Measurements from ENCODE around the gene NTSR1. TPM values are rescaled to one million over a fixed set of nuclear protein-coding genes. Genes with fewer than 3 reads are reported as not detected.

Gene NTSR1
- total and polyA plus RNA-seq, 11 donors = 0.01 to 0.32 (median 0.07) TPM; not detected in 7

DNA sequence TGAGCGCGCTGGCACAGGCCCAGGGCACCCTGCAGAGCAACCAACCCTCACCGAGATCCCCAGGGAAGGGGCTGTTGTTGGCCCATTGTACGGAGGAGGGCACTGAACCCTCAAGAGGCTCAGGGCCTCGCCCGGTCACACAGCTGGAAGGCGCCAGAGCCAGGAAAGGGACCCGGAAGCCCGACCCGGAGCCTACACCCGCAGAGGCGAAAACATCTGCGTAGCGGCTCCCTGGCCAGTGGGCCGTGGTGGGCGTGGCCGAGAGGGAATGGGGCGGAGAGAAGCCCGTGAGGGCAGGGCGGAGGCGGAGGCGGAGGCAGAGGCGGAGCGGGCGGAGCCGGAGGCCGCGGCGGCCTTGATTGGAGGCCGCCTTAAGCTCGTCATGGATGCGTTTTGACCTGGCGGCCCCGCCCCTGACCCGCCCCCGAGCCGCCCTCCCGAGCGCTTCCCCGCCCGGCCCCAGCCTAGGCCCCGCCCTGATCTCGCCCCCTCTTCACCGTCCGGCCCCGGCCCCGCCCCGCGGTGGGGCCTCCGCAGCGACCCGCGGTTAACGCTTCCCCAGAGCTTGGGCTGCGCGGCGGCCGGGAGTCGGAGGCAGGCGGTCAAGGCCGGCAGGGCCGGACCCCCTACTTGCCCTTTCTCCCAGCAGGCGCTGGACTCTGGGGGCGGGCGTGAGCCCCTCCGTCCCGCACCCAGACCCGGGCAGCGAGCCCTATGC lies 85.5 kb downstream of the NTSR1 start:
- intact Hi-C loops (cut with DNase I) = loop anchor here in 9 of 10 donors (5.0 to 10.0 kb wide), 9 partner anchors 127 to 492 kb away; partner anchors contain the start of genes ADRM1 (in 2 of the 9) and CABLES2 (in 2 of the 9)
- DNase-seq = peak; percentile 96 to 100 (median 97)
- Histone ChIP-seq H3K9me3 (no peaks in the 10 kb centered on the region), H3K27ac (peak overlapping the region; percentile 14 to 96 (median 92)), H3K4me3 (peak overlapping the region; percentile 31 to 97 (median 78)), H3K4me1 (peaks cover 4 to 50% (median 23%) of the 10 kb centered on the region in 12 donors), H3K36me3 (peaks cover 0 to 18% (median 13%) of the 10 kb centered on the region in 9 donors), H3K27me3 (no peaks in the 10 kb centered on the region)
- 1 to 2% (median 1%) methylated on average over 24 to 69 of the region's 69 CpGs for WGBS, 4 donors
- TF ChIP-seq, protein P1, sequence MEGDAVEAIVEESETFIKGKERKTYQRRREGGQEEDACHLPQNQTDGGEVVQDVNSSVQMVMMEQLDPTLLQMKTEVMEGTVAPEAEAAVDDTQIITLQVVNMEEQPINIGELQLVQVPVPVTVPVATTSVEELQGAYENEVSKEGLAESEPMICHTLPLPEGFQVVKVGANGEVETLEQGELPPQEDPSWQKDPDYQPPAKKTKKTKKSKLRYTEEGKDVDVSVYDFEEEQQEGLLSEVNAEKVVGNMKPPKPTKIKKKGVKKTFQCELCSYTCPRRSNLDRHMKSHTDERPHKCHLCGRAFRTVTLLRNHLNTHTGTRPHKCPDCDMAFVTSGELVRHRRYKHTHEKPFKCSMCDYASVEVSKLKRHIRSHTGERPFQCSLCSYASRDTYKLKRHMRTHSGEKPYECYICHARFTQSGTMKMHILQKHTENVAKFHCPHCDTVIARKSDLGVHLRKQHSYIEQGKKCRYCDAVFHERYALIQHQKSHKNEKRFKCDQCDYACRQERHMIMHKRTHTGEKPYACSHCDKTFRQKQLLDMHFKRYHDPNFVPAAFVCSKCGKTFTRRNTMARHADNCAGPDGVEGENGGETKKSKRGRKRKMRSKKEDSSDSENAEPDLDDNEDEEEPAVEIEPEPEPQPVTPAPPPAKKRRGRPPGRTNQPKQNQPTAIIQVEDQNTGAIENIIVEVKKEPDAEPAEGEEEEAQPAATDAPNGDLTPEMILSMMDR (IDR thresholded peaks at IDR 0.05) = no peak
- peak; percentile 71 to 93 for TF ChIP-seq POLR2A (IDR thresholded peaks at IDR 0.05)
- ATAC-seq = peak; percentile 89 to 94 (median 92)

DNA sequence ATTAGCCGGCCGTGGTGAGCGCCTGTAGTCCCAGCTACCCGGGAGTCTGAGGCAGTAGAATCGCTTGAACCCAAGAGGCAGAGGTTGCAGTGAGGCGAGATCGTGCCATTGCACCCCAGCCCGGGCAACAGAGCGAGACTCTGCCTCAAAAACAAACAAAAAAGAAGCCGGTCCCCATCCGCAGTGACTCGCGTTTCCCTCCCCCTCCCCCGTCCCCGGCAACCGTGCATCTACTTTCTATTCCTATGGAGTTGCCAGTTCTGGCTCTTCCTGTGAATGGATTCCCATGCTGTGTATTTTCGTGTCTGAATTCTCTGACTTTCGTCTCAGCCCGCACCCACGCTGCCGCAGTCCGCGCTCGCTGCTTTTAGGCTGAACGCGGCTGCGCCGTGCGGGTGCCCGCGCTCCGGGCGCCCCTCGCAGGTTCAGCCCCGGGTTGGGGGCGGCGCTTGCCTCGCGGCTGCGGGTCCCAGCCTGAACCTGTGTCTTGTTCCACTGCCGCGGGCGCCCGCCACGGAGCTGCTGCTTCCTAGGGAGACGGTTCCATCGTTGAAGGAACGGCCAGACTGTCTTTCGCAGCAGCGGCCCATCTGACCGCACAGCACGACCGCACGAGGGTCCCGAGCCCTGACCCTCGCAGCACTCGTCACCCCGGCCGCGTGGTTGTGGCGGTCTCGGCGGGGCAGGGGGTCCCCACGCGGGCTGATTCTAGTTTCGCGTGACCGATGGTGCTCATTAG lies 86.6 kb downstream of the NTSR1 start:
- H3K27me3 ChIP-seq = no peaks in the 10 kb centered on the region
- H3K4me1 ChIP-seq = peaks cover 4 to 50% (median 23%) of the 10 kb centered on the region in 12 donors
- WGBS, 4 donors = 0 to 1% (median 1%) methylated on average over 31 to 68 of the region's 68 CpGs
- H3K9me3 ChIP-seq = no peaks in the 10 kb centered on the region
- DNase-seq (peak in 4 of 5 donors; percentile 46 to 82 (median 60)), ATAC-seq (peak in 1 of 4 donors; percentile 5)
- intact Hi-C loops (cut with DNase I) = loop anchor here in 3 of 10 donors (10.0 kb wide), 3 partner anchors 290 to 490 kb away; partner anchors contain the start of genes ADRM1 (in 1 of the 3) and CABLES2 (in 1 of the 3)
- H3K36me3 ChIP-seq = peaks cover 0 to 26% (median 23%) of the 10 kb centered on the region in 9 donors
- peak overlapping the region; percentile 31 to 97 (median 78) for H3K4me3 ChIP-seq
- TF ChIP-seq, protein P1 (IDR thresholded peaks at IDR 0.05) = no peak
- no peak for TF ChIP-seq POLR2A (IDR thresholded peaks at IDR 0.05)
- H3K27ac ChIP-seq = peak overlapping the region in 11 of 12 donors; percentile 75 to 96 (median 93)

DNA sequence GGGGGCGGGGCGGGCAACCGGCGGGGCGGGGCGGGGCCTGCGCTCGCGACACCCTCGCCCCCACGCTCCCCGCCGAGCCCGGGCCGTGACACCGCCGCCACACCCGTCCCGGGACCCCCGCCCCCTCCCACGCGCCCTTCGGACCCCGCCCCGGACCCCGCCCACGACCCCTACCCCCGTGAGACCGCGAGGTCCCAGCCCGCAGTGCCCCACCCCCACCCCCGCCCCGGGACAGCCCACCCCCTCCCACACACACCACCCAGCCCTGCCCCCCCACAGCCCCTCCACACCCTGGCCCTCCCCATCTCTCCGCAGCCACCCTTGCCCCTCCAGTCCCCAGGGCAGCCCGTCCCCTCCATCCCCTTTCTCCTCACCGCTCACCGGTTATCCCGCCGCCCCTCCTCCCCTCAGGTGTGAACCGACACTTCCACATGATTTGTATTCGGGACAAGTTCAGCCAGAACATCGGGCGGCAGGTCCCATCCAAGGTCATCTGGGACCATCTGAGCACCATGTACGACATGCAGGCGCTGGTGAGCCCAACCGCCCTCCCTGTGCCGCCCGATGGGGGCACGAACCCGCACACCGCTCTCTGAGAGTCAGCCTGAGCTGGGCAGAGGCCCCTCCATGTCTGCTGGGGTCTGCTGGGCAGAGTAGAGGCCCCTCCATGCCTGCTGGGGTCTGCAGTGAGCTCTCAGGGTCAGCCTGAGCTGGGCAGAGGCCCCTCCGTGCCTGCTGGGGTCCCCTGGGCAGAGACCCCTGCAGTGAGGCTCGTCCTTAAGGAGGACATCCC lies 88.3 kb downstream of the NTSR1 start:
- DNase-seq (no peak), ATAC-seq (no peak)
- WGBS, 4 donors = 15 to 31% (median 22%) methylated on average over 19 to 53 of the region's 53 CpGs
- Histone ChIP-seq H3K4me3 (peak overlapping the region; percentile 53 to 97 (median 78)), H3K36me3 (peaks cover 0 to 37% (median 30%) of the 10 kb centered on the region in 9 donors), H3K27ac (peak overlapping the region in 11 of 12 donors; percentile 71 to 96 (median 93)), H3K9me3 (no peaks in the 10 kb centered on the region), H3K4me1 (peaks cover 3 to 54% (median 28%) of the 10 kb centered on the region in 12 donors), H3K27me3 (no peaks in the 10 kb centered on the region)
- intact Hi-C loops (cut with DNase I) = loop anchor here in 3 of 10 donors (10.0 kb wide), 3 partner anchors 292 to 492 kb away; partner anchors contain the start of genes ADRM1 (in 1 of the 3) and CABLES2 (in 1 of the 3)
- TF ChIP-seq, protein P1 (IDR thresholded peaks at IDR 0.05) = no peak
- TF ChIP-seq POLR2A (IDR thresholded peaks at IDR 0.05) = no peak

Measured in heart left ventricle (tissue), 16 donors.